Stimulated activated CD8-positive, alpha-beta memory T cell treated with anti-CD3 and anti-CD28 coated beads, Interleukin-12 subunit alpha, Interleukin-12 subunit beta, amount 100 ng/mL, for 4 hours (primary cell): ENCODE results near the gene PSMB8.
"Not testable (repeated sequence)": the region's sequence is repeated elsewhere in the genome, so short reads cannot be mapped to it uniquely, and the experiment has no call there.

Experiments used
- DNase-seq: peaks from one replicate; pipeline ENCODE4 v3.0.0-alpha.2; 2020; ENCODE audit warnings: low read depth

Gene PSMB8

DNA sequence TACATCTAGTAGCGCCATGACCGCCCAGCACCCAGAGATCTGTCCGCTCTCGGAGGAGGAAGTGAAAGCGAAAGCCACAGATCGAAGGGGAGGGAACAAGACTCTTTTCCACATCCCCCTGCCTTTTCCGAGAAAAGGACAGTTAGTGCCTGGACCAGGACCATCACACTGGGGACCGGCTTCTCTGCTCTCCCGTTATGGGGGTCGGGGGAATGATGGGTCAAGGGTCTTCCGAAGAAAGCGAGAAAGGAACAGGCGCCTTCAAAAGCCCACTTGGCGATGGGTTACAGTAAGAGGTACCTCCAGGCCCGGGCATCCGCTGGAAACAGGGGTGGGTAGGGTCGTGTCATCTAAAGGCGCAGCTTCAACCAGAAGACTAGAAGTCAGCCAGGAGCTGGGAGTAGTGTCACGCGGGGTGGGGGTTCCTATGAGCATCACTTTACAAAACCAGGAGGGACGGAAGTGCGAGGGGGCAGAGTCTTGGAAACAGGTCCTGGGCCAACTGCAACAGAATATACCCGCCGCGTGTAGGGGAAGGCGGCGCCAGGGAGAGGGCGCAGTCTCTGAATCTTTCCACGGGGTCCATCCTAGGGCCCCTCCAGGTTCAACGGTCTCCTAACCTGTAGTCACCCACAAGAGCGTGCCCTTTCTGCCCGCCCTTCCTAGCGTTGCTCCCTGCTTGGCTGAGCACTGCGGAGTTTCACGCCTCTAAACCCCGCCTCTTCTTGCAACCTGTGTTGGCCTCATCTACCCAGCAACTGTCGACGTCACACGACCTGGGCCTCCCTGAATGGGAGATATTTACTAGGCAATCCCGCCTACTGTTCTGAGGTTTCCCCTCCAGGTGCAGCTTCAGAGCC, at the start of gene PSMB8:
Gene PSMB8 (minus strand): TSS at position 69 of the 860 bp plus-strand sequence. CDS start 51 bp downstream, at position 18.
- peak; percentile 94 for DNase-seq

GRCh38 chr6:32890831-32891230, 47.0 kb upstream of the PSMB8 start:
- DNase-seq = no peak

- no peak for DNase-seq
These were observed 45.7 kb upstream of the PSMB8 start for GRCh38 chr6:32889533-32889932.

GRCh38 chr6:32888576-32888975, 44.7 kb upstream of the PSMB8 start:
- DNase-seq = no peak

- DNase-seq = no peak
These were observed 43.8 kb upstream of the PSMB8 start for GRCh38 chr6:32887616-32888015.

GRCh38 chr6:32886681-32887383, 43.0 kb upstream of the PSMB8 start:
- no peak for DNase-seq

DNA sequence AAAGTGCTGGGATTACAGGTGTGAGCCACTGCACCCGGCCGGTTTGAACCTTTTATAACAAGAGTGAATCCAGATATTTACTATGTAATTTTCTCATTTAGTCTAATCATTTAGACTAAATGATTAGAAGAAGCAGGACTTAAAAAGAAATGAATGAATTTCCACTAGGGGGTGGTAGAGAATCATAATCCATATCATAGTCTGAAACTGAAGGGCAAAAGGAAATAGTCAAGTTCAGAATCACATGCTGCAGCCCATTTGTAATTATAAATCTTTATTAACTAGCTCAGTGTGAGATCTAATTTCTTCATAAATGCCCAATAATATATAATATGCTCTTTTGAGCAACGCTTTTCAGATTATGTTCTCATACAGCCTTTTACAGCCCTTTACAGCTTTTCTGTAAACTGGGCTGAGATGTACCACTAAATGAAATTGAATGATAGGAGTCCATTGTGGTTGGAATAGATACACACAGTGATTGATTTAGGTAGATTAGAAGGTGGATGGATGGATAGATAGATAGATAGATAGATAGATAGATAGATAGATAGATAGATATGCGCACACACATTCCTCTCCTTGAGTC, 41.9 kb upstream of the PSMB8 start:
- DNase-seq = no peak

DNA sequence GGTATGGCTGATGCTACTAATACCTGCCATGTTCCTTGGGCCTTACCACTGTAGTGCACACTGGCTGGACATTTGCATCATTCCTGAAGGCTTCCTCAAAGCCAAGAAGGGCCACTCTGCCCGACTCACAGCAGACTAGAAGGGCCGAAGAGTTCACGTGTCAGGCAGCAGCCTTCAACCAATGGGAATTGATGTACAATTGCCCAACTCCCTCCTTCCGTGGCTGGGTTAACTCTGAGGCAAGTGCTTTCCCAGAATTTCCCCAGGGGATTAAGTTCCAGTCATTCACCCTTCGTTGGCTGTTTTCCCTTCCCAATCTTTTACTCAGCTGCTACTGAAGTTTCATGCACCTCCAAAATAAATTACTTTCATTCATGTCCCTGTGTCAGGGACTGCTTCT, 39.9 kb upstream of the PSMB8 start:
- no peak for DNase-seq

- no peak for DNase-seq
These were observed 39.0 kb upstream of the PSMB8 start for GRCh38 chr6:32882879-32883250.

DNA sequence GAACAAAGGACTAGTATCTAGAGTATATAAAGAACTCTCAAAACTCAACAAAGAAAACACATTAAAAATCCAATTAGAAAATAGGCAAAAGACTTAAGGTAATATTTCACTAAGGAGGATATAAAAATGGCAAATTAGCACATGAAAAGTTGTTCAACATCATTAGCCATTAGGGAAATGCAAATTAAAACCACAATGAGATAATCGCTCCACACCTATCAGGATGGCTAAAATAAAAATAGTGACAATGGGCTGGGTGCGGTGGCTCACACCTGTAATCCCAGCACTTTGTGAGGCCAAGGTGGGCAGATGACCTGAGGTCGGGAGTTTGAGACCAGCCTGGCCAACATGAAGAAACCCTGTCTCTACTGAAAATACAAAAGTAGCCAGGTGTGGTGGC, 37.1 kb upstream of the PSMB8 start:
- DNase-seq = not testable (repeated sequence)

DNA sequence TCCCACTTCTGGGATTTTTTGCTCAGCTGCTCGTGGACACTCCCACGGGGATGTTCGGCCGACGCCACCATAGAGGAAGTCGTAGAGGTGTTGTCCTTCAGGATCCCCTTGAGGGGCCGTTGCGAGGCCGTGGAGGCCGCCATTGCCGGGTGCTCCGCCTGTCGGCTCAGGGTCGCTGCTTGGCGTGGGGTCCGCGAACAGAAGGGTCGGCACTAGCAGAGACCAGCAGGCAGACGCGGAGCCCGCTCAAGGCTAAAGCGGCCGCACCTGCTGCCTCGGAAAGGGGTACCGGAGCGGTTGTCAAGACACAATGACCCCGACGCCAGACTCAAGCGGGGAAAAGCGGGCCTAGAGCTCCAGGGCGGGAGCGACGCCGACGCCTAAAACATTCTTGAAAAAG, 35.8 kb upstream of the PSMB8 start:
- no peak for DNase-seq

DNA sequence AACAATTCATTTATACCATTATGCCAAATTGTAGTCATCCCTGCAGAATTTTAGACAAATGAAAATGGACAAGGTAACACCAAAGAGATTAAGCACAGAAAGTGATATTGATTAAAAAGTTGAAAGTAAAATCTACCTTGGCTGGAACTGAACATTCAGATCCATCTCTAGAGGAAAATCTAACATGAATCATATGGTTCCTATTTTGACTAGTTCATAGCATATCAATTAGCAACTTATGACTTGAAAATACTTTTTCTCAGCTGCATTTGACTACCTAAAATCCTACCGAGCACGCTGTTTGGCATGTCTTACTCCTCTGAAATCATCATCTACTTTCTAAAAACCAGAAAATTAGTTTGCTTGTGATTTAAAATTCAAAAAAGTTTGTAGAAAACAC, 32.8 kb upstream of the PSMB8 start:
- no peak for DNase-seq

DNA sequence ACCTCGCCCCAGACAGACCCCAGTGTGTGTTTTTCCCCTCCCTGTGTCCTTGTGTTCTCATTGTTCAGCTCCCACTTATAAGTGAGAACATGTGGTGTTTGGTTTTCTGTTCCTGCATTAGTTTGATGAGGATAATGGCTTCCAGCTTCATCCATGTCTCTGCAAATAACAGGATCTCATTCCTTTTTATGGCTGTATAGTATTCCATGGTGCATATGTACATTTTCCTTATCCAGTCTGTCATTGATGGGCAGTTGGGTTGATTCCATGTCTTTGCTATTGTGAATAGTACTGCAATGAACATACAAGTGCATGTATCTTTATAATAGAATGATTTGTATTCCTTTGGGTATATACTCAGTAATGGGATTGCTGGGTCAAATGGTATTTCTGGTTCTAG, 30.1 kb upstream of the PSMB8 start:
- DNase-seq = not testable (repeated sequence)

GRCh38 chr6:32868257-32868788, 24.5 kb upstream of the PSMB8 start:
- peak; percentile 64 for DNase-seq

DNA sequence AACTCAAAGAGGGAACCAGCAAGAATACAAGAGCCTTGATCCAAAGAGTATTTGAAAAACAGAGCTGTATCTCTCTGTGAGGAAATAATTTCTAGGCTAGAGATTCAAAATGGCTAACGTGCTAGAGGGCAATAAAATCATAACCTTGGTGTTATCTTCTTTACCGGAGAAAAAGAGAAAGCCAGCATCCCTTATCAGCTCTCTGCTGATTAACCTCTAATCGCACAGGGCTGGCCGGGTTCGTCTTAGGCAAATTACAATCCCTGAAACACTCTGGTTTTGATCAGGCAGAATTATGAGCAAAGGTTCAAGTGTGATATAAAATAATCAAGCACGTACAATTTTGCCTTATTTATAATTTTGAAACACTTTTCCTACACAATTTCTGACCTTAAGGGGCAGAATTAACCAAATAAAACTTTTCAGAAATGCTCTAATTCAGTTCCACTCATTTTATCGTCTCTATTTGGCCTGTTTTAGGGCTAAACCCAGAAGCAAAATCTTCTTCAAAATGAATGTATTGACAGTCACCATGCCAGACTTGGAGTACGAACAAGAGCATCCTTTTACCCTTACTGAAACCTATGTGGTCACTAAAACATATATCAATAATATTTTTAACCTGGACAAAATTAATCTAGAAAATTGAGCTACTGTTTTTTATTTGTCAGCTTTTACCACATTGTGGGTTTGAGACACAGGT, 23.9 kb upstream of the PSMB8 start:
- no peak for DNase-seq

GRCh38 chr6:32867022-32867477, 23.2 kb upstream of the PSMB8 start:
- no peak for DNase-seq

DNA sequence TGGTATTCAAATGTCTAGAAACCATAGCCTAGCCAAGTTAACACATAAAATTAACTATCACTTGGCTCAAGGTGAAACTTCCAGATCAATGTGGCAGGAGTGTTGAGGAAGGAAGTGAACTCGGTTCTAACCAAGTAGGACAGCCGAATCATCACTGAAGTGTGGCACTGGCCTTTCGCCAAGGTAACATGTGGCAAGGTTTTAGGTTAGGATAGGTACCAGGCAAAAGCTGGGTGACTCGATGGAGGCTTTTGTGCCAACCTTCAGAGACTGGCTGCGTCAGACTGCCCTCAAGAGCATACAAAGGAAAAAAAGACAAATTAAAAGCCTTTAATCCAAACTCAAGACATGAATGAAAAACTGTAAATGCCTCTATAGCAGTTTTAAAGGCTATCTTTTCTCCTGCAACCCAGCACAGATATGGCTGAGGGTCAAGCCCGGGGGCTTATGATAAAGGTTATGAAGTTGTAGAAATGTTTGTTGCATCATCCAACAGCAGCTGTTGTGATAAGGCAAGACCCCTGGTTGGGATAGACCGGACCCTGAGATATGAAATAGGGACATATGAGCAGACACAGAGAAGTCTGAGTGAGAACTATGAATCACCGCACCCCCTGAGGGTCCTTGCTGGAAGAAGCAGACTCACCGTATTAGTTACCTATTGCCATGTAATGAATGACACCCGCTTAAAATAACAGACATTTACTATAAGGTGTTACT, 22.0 kb upstream of the PSMB8 start:
- no peak for DNase-seq

DNA sequence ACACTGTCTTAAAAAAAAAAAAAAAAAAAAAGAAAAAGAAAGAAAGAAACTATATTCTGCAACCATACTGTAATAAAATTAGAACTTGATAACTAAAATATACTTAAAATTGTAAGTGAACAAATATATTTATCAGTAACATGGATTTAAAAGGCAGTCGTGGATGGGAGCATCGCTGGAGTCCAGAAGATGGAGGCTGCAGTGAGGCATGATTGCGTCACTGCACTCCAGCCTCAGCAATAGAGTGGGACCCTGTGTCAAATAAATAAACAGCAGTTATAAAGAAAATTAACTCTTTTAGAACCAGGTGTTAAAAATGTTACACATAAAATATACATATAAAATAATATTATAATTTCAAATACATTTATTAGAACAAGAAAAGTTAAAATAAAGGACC, 18.9 kb upstream of the PSMB8 start:
- DNase-seq = no peak

DNA sequence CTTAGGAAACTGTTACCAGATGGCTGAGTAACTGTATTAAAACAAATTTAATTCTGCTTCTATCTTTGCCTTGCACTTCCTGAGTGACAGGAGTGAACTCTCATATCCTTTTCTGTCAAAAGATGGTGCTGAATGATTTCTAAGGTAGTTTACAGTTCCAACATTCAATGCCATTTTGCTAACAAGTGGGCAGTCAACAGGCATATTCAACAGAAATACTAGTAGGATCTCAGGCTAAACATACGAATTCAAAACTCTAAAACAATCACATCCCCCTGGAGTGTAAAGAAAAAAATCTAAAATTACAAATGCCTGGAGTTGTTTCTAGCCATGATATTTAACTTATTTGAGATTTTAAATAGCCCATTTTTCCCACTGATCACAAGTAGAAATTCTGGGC, 16.8 kb upstream of the PSMB8 start:
- DNase-seq = no peak

DNA sequence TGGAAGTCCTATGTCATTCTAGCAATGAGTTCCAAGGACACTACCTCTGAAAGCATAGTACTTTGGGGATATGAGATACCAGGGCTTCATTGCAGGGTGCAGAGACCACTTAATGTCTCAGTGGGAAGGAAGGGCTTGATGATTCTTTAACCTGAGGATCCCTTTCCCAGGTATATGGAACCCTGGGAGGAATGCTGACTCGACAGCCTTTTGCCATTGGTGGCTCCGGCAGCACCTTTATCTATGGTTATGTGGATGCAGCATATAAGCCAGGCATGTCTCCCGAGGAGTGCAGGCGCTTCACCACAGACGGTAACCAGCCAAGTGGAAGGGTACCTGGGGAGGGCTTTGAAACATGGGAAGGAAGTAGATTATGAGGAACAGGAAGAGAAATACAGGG, 14.3 kb upstream of the PSMB8 start:
- DNase-seq = no peak

GRCh38 chr6:32857156-32857891, 13.5 kb upstream of the PSMB8 start:
- DNase-seq = no peak
